ENCODE data around the gene GPBAR1.

- TF ChIP-seq CTCF (IDR thresholded peaks at IDR 0.05; ENCODE audit: insufficient read depth, low read length, poor library complexity, severe bottlenecking) (no peak), EZH2phosphoT487 (conservative IDR thresholded peaks at IDR 0.05; ENCODE audit: low read length) (no peak)
These were observed 30.7 kb downstream of the GPBAR1 start for GRCh38 chr2:218291318-218292047.

All from SU-DHL-6 (cell line).